Right kidney (tissue), 1 donor: ENCODE measurements around the gene C6orf136.
A peak's percentile ranks its signal among the peaks of the same experiment; 100 is the strongest.
"Not testable (repeated sequence)": the region's sequence is repeated elsewhere in the genome, so short reads cannot be mapped to it uniquely, and the experiment has no call there.

Experiments used
- DNase-seq: peaks from one replicate; pipeline ENCODE4 v3.0.0-alpha.2; 2016

The C6orf136 gene

GRCh38 chr6:30656513-30656912, 9.6 kb downstream of the C6orf136 start:
- no peak for DNase-seq

GRCh38 chr6:30657454-30657853, 10.5 kb downstream of the C6orf136 start:
- peak; percentile 12 for DNase-seq

DNA sequence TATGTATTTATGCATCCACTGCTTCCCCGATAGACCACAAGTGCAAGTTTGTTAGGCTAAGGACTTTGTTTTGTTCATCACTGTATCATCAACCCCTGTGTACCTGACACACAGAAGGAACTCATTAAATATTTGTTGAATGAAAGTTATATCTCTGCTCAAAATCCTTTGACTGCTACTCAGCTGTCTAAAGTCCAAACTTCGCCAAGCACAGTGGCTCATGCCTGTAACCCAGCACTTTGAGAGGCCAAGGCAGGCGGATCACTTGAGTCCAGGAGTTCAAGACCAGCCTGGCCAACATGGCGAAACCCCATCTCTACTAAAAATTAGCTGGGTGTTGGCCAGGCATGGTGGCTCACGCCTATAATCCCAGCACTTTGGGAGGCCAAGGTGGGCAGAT, 11.0 kb downstream of the C6orf136 start:
- not testable (repeated sequence) for DNase-seq

DNA sequence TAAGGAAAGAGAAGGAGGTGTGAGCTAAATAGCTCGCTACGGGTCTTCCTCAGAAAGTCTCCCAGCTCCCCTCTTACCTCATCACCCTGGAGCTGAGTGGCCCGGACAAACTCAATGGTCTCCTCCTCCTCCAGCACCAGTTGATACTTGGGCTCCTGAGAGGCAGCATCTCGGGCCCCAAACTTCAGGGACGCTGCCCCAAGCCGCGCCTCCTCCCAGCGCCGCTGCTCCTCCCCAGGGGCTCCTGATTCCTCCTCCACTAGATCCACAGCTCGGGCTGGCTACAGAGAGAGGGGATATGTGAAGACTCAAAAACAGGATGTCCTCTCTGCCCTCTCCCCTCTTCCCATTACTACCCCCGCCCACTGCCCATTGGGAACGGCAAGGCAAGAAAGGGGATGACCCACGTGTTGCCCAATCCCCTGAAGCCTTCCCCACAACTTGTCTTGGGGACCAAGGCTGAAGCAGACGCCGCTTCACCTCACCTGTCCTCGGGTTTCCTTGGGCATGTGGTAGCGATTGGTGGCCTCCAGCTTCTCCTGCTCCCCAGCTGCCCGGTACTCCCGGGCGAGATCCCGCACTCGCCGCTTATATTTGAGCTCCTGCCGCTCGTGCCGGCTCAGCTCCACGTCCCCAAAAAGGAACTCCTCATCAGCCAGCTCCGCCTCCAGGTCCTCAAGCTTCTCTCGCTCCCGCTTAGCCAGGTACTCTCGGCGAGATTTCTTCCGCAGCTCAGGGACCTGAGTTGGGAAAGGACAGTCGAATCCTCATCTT, 18.2 kb downstream of the C6orf136 start:
- DNase-seq: no peak

- not testable (repeated sequence) for DNase-seq
Observed at GRCh38 chr6:30666300-30666699, 19.4 kb downstream of the C6orf136 start.

DNA sequence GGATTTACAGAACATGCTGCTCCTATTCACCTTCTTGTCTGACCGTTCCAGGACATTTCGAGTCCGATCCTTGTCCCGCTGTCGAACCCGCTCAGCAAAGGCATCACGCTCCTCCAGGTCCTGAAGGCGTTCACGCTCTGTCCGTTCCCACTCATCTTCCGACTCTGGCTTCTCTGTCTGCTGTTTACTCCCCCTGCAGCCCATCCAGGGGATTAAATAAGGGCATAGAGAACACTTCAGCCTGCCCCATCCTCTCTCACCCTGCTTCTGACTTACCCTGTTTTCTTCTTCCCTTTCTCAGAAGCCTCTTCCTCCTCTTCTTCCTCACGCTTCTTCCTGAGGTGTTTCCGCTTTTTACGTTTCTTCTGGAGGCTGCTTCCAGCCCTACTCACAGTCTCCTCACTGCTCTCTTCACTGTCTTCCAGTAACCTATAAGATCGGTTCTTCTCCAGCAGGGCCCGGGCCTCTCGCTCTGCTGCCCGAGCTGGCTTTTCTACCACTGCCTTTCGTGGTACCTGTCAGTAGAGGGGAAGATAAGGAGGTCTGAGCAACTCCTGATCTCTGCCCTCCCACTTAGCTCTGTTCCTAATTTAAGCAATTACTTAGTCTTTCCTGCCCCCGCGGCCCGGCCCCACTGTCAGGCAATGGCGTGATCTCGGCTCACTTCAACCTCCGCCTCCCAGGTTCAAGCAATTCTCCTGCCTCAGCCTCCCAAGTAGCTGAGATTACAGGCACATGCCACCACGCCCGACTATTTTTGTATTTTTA, 24.0 kb downstream of the C6orf136 start:
- DNase-seq: no peak

DNA sequence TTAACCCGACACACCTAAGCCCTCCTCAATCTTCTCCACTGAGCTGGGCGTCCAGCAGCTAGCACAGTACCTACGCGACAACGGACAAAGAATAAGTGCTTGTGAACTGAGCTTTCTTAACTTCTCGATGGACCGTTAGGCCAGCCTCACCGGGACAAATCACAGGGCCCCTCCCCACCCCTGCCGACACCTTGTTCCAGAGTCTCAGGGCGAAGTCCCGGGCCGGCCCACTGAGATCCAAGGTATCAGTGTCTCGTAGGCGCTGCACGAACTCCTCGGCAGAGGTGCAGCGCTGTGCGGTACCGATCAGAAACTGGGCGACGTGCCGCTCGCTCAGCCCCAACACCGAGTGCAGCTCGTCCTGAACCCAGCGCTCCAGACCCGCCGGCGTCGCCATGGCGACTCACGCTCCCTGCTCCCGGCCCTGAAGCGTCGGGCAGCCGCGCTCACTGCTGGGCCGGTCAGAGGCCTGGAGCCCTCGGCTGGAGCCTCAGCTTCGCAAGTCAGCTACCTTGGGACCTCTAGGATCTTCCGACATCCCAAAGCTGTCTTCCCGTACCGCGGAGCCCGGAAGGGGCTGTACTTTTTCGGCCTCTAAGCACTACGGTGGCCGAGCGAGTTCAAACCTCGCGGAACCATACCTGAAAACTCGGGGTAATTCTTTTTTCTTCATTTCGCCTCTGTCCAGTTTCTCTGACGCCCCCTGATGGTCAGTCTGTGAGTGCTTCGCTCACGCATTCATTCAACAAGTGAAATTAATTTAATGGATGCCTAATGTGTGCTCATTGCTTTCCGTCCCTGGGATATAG, 25.7 kb downstream of the C6orf136 start, which contains the start of gene DHX16:
TSS of gene DHX16 (minus strand) at position 562 of the 809 bp plus-strand sequence. CDS start at position 397, 165 bp downstream.
- DNase-seq: peak; percentile 91

DNA sequence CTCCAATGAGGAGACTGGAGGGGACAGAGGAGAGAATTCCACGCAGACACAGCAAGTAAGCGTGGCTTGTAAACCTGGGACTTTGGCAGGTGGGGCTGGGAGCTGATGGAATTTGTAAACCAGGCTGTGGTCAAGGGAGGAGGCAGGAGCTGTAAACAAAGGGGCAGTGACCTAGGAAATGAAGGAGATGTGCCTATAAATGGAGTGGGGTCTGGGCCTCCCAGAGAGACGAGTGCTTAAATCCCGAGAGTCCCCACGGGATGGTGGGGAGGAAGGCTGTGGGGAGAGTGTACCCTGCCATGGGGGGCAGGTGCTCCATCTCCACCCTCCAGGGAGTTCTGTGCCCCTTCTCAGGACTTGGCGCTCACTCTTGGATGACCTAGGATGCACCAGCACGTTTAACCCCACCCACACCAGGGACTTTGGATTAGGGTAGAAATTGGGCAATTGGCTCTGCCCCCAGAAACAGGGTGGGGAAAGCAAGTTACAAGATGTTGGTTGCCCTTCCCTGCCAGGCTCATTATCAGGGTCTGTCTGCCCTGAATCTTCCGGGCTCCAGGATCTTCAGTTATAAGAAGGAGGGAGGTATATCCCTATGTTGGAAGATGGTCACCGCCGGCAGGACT, 29.8 kb downstream of the C6orf136 start:
- DNase-seq: no peak

DNA sequence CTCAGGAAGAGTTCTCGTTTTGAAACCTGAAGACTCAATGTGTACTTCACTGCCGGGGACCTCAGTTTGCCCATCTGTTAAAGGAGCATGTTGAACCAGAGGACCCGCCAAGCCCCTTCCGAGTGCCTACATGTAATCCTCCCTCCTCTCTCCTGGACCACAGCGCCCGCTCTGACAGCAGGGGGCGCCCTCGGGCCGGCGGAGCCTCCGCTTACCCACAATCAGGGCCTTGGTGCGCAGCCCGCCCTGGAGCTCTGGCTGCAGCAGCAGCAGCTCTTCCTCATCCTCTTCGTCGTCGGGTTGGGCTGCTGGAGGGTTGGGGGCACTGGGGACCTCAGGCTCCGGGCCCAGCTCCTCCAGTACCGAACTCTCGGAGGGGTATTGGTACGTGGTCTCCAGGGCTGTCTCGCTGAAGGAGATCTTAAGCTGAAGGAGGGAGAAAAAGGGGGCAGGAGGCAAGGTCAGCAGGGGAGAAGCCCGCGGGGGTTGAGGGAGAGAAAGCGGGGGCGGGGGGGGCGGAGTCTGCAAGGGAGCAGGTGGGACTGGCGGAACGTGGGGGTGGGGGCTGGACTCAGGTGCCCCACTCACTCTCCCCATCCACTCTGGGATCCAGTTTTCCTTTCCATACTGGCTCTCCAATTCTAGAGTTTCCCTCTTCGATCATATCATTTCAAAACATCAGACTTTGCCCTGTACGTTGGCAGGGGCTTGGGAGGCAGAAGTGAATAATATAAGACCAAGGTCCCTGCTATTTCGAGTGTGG, 32.2 kb downstream of the C6orf136 start:
- DNase-seq: peak; percentile 78

GRCh38 chr6:30679765-30680535, 33.0 kb downstream of the C6orf136 start:
- DNase-seq: no peak

DNA sequence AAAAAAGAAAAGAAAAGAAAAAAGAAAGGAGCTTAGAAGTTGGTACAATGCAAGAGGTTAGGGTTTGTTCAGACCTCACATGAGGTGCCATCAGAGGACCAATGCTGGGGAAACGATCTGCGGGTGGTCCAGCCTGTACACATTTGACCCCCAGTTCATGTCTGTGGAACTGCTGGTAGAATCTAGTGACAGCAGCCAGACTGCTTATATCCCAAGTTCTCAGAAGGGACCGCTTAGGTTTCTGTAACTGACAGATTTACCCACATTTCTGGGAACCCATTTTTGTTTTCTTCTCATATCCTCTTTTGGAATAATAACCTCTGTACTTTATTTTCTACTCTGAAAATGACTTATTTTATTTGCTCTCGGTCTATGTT, 34.8 kb downstream of the C6orf136 start:
- DNase-seq: no peak

DNA sequence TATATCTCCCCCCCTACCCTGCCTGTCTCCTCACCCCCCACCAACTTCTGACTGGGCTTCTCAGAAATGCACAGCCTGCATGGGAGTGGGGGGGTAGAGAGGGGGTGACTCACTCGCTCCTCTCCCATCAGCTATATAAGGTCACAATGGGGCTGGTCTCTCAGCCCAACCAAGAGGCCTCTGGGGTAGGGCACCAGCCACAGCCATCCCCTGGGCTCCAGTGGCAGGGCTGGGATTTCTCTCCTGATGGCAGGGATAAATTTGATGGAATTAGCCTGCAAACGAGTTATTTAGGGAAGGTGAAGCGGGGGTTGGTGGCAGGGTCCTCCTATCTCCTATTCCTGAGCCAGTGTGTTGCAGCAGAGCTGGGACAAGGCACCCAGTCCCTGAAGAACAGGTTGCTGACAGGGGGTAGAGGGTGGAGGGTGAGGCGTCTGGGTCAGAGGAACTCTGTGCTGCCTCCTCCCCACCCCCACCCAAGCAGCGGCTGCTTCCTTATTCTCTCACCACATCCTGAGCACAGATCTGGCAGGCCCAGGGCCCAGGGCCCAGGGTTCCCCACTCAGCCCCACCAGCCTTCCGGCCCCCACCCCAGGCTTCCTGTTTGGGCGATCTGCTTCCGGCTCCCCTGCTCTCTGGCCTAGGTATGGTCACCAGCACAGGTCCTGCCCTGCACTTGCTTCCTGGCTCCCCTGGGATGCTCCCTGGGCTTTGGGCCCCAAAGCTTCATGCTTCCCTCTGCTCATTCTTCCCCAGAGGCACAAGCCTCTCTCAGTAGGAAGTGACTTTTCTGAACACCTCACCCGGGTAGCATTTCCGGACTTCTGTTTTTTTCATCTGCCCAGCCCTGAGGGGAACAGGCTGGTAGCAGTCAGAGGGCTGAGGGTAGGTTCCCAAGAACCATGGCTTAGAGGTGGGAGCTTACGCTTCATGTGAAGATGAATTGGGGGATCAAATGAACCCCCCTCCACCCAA, 35.5 kb downstream of the C6orf136 start:
- no peak for DNase-seq

DNA sequence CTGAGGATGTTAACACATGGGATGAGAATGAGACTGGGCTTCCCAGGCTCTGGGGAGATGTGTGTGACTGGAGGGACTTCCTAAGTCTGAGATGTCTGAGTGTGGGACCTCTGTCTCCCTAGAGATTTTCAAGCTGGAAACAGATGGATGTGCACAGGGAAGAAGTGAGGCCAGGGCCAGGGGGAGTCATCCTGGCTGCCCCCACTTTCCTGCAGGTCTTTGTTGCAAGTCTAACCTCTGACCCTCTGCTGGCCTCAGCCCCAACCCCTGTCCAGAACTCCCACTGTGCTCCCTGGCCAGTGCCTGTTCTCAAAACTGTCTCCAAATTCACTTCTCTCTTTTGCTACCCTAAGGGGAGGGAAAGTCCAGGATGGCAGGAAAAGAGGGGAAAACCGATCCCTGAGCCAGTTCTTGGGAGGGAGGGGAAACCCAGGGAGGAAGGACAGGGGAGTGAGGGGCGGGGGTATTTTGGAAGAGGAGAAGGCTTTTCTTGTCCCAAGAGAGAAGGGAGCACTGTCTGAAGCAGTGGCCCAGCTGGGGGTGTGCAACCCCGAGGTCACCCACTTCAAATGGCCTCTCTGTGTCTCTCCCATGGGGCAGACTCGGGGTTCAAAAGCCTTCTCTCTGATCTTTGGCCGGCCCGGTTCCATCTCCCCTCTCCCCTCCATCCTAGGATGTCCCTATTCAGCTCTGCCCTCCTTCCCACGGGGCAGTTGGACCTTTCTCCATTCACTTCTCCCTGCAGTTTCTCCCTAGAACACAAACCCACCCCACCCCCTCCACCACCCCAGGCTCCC, 36.4 kb downstream of the C6orf136 start:
- no peak for DNase-seq

DNA sequence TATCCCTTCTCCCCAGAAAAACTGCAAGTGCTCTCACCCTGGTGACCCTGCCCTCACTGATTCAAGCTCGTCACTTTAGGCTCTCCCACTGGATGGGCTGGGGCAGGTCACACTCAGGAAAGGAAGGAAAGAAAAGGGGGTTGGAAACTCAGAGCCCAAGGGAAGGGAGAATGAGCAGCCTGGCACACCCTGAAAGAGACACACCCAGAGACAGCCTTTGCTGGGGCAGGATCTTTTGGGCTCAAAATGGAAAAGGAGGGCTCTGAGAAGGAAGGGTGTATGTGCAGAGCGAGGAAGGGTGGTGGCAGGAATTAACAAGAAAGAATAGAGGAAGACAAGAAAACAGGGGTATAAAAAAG, 37.0 kb downstream of the C6orf136 start:
- no peak for DNase-seq

DNA sequence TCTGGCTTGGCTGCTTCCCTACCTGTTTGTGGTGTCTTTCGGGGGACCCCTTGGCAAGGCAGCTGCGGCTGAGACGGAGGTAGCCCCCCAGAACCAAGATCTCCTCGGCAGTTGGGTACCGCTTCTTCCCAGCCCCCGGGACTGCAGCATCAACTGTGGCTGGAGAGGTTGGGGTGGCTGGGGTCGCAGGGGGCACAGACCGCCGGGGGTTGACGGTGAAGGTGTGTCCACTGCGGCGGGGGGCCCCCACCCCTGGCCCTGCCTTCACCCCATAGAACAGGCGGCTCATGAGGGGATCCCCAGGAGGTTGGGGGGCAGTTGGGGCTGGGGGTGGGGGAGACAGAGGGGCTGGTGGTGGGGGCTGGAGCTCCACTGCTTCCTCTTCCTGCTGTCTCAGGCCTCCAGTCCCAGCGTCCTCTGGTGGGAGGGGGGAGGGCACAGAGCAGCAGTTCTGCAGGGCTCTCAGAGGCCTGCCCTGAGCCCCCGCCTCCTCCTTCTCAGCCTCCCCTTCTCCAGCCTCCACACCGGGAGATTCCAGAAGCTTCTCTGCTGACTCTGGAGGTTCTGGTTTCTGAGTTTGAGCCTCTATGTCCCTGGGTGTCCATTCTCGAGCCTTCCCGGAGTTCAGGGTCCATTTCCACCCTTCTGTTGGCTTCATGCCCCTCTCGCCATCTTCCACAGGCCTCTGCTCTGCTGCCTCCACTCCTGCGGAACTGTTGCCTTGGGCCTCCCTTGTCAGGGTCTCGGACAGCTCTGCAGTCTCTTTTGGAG, 37.6 kb downstream of the C6orf136 start:
- DNase-seq: no peak

- no peak for DNase-seq
Observed at GRCh38 chr6:30685157-30686008, 38.5 kb downstream of the C6orf136 start.
